HG02885 (cell line): ENCODE results near the gene SYT1.

Experiments
- ATAC-seq: cut with Tn5 transposase; IDR thresholded peaks from one replicate; pipeline ENCODE4 v1.9.1; 2021; ENCODE audit warnings: mild to moderate bottlenecking; ENCODE audit not compliant: unreplicated experiment, poor library complexity

Gene SYT1

GRCh38 chr12:78888568-78888967 lies 24.0 kb downstream of the SYT1 start:
- peak; percentile 96 for ATAC-seq

- no peak for ATAC-seq
These were observed 27.2 kb downstream of the SYT1 start for GRCh38 chr12:78891646-78892353.

GRCh38 chr12:78898416-78898815 lies 33.8 kb downstream of the SYT1 start:
- ATAC-seq = no peak

GRCh38 chr12:78914859-78915331 lies 50.3 kb downstream of the SYT1 start:
- no peak for ATAC-seq

- no peak for ATAC-seq
These were observed 52.4 kb downstream of the SYT1 start for GRCh38 chr12:78916845-78917480.

- ATAC-seq = no peak
These were observed 52.9 kb downstream of the SYT1 start for GRCh38 chr12:78917513-78917912.

GRCh38 chr12:78918268-78918667 lies 53.7 kb downstream of the SYT1 start:
- no peak for ATAC-seq

GRCh38 chr12:78928200-78929074 lies 63.9 kb downstream of the SYT1 start:
- no peak for ATAC-seq

- no peak for ATAC-seq
These were observed 64.5 kb downstream of the SYT1 start for GRCh38 chr12:78929075-78929418.

- no peak for ATAC-seq
These were observed 67.0 kb downstream of the SYT1 start for GRCh38 chr12:78931466-78931990.

- ATAC-seq = no peak
These were observed 68.4 kb downstream of the SYT1 start for GRCh38 chr12:78933014-78933413.

- ATAC-seq = no peak
These were observed 73.9 kb downstream of the SYT1 start for GRCh38 chr12:78938341-78939084.

- no peak for ATAC-seq
These were observed 85.0 kb downstream of the SYT1 start for GRCh38 chr12:78949532-78949931.

- ATAC-seq = no peak
These were observed 87.4 kb downstream of the SYT1 start for GRCh38 chr12:78951803-78952551.

- no peak for ATAC-seq
These were observed 88.0 kb downstream of the SYT1 start for GRCh38 chr12:78952552-78952929.

- no peak for ATAC-seq
These were observed 94.4 kb downstream of the SYT1 start for GRCh38 chr12:78958941-78959340.

GRCh38 chr12:78959556-78959955 lies 95.0 kb downstream of the SYT1 start:
- no peak for ATAC-seq

- ATAC-seq = no peak
These were observed 96.6 kb downstream of the SYT1 start for GRCh38 chr12:78961171-78961570.

GRCh38 chr12:78963439-78964227 lies 99.1 kb downstream of the SYT1 start:
- ATAC-seq = no peak
